Activated CD8-positive, alpha-beta memory T cell treated with anti-CD3 and anti-CD28 coated beads, Interleukin-2, amount 50 U/mL, for 48 hours (primary cell): ENCODE results near the gene SPON1.
"Not testable (repeated sequence)": the region's sequence is repeated elsewhere in the genome, so short reads cannot be mapped to it uniquely, and the experiment has no call there.

Experiments used
- DNase-seq: peaks from one replicate; pipeline ENCODE4 v3.0.0-alpha.2; 2020

Gene SPON1

GRCh38 chr11:14252501-14252900 is 290.0 kb downstream of the SPON1 start:
- DNase-seq: not testable (repeated sequence)

- no peak for DNase-seq
Observed at GRCh38 chr11:14253421-14253820, 290.9 kb downstream of the SPON1 start.

- no peak for DNase-seq
Observed at GRCh38 chr11:14253840-14254239, 291.3 kb downstream of the SPON1 start.

GRCh38 chr11:14254533-14255237 is 292.2 kb downstream of the SPON1 start:
- no peak for DNase-seq

- no peak for DNase-seq
Observed at GRCh38 chr11:14255238-14255534, 292.7 kb downstream of the SPON1 start.

GRCh38 chr11:14258221-14258935 is 295.9 kb downstream of the SPON1 start:
- DNase-seq: no peak

- no peak for DNase-seq
Observed at GRCh38 chr11:14259186-14259784, 296.8 kb downstream of the SPON1 start.

- no peak for DNase-seq
Observed at GRCh38 chr11:14259878-14260277, 297.4 kb downstream of the SPON1 start.

GRCh38 chr11:14261066-14261465 is 298.5 kb downstream of the SPON1 start:
- no peak for DNase-seq

GRCh38 chr11:14262271-14262846 is 299.8 kb downstream of the SPON1 start:
- no peak for DNase-seq

GRCh38 chr11:14264966-14265365 is 302.4 kb downstream of the SPON1 start:
- no peak for DNase-seq

- no peak for DNase-seq
Observed at GRCh38 chr11:14266622-14267021, 304.1 kb downstream of the SPON1 start.

GRCh38 chr11:14267861-14268635 is 305.5 kb downstream of the SPON1 start:
- no peak for DNase-seq

GRCh38 chr11:14269692-14270573 is 307.4 kb downstream of the SPON1 start:
- DNase-seq: no peak

GRCh38 chr11:14270690-14271542 is 308.4 kb downstream of the SPON1 start:
- DNase-seq: no peak

- DNase-seq: no peak
Observed at GRCh38 chr11:14273895-14274294, 311.4 kb downstream of the SPON1 start.

- DNase-seq: no peak
Observed at GRCh38 chr11:14275076-14275475, 312.6 kb downstream of the SPON1 start.

- DNase-seq: not testable (repeated sequence)
Observed at GRCh38 chr11:14278869-14279268, 316.3 kb downstream of the SPON1 start.

GRCh38 chr11:14288189-14288935 is 325.8 kb downstream of the SPON1 start:
- DNase-seq: no peak

GRCh38 chr11:14290422-14290821 is 327.9 kb downstream of the SPON1 start:
- no peak for DNase-seq
